GM12872 (cell line): ENCODE measurements around the gene SLC2A6.

Experiments used
- CTCF ChIP-seq: IDR thresholded peaks from 3 replicates; pipeline ENCODE4 v1.5.1; 2011; ENCODE audit warnings: low read depth, mild to moderate bottlenecking, low read length, moderate library complexity; ENCODE audit not compliant: insufficient read depth

SLC2A6 gene

GRCh38 chr9:133492061-133493021 lies 13.4 kb upstream of the SLC2A6 start:
- TF ChIP-seq CTCF = no peak

GRCh38 chr9:133491656-133491925 lies 12.7 kb upstream of the SLC2A6 start:
- no peak for TF ChIP-seq CTCF

GRCh38 chr9:133490865-133491655 lies 12.2 kb upstream of the SLC2A6 start:
- no peak for TF ChIP-seq CTCF

- TF ChIP-seq CTCF = no peak
These were observed 11.3 kb upstream of the SLC2A6 start for GRCh38 chr9:133490201-133490681.

- TF ChIP-seq CTCF = no peak
These were observed 10.6 kb upstream of the SLC2A6 start for GRCh38 chr9:133489253-133490190.

GRCh38 chr9:133488686-133489252 lies 9.9 kb upstream of the SLC2A6 start:
- TF ChIP-seq CTCF = no peak

- no peak for TF ChIP-seq CTCF
These were observed 8.4 kb upstream of the SLC2A6 start for GRCh38 chr9:133487331-133487725.
